K562 (cell line): ENCODE measurements around the gene HSD3B7. TPM values are rescaled to one million over a fixed set of nuclear protein-coding genes. Genes with fewer than 3 reads are reported as not detected.

Experiments
- AFF1 ChIP-seq, 2 experiments: fragments of 450-650 bp; IDR thresholded peaks; 2 replicates each; pipeline ENCODE4 v1.6.1; 2018; ENCODE audit warnings: mild to moderate bottlenecking in 2 of 2, low read depth in 1 of 2; ENCODE audit not compliant: partially characterized antibody in 2 of 2
- BRD4 ChIP-seq: fragments of 200-600 bp; sonication (generic); IDR thresholded peaks from 2 replicates; pipeline ENCODE4 v1.6.1; 2017; ENCODE audit warnings: inconsistent platforms
- BRF1 ChIP-seq: IDR thresholded peaks from 3 replicates; pipeline ENCODE4 v1.6.1; 2011; ENCODE audit warnings: borderline replicate concordance, mild to moderate bottlenecking; ENCODE audit not compliant: insufficient read length; ENCODE audit errors: extremely low read depth
- CBFA2T3 ChIP-seq: fragments of 450-650 bp; IDR thresholded peaks from 2 replicates; pipeline ENCODE4 v1.6.1; 2017
- CEBPZ ChIP-seq: fragments of 150-350 bp; IDR thresholded peaks from 2 replicates; pipeline ENCODE4 v1.6.1; 2014; ENCODE audit warnings: low read depth, mild to moderate bottlenecking, low read length, borderline replicate concordance
- CHD4 ChIP-seq: fragments of 200-600 bp; sonication (generic); IDR thresholded peaks from 3 replicates; pipeline ENCODE4 v1.6.1; 2012; ENCODE audit warnings: low read depth, mild to moderate bottlenecking, mixed read lengths, low read length, inconsistent platforms; ENCODE audit not compliant: insufficient read depth, insufficient replicate concordance, poor library complexity, severe bottlenecking
- GABPA ChIP-seq: fragments of 200-800 bp; sonication (Bioruptor generic); conservative IDR thresholded peaks from 2 replicates; pipeline ENCODE4 v1.6.1; 2016; ENCODE audit warnings: low read depth, missing genetic modification characterization, missing compliant biosample characterization
- HNRNPH1 ChIP-seq: fragments of 200-400 bp; formaldehyde crosslinking; optimal IDR thresholded peaks from 2 replicates; pipeline ENCODE3; 2017; ENCODE audit warnings: low read depth, mild to moderate bottlenecking, low read length, moderate library complexity
- MYNN ChIP-seq, 2 experiments: sonication (generic); formaldehyde crosslinking in 1 of 2; IDR thresholded peaks; 2 replicates each; pipeline versions ENCODE4 v1.5.0 to v1.6.1; 2016 to 2020; ENCODE audit warnings: antibody characterized with exemption in 1 of 2, missing genetic modification reagents in 1 of 2
- NR3C1 ChIP-seq: sonication (generic); formaldehyde crosslinking; IDR thresholded peaks from 2 replicates; pipeline ENCODE4 v1.8.1; 2022; ENCODE audit warnings: missing genetic modification reagents
- PHF8 ChIP-seq: fragments of 200-600 bp; sonication (generic); IDR thresholded peaks from 2 replicates; pipeline ENCODE4 v1.6.1; 2012; ENCODE audit warnings: mixed run types, mild to moderate bottlenecking, inconsistent platforms, low read length, moderate library complexity, borderline replicate concordance
- RBBP5 ChIP-seq: fragments of 200-600 bp; sonication (generic); IDR thresholded peaks from 2 replicates; pipeline ENCODE4 v1.6.1; 2012; ENCODE audit warnings: borderline replicate concordance, mild to moderate bottlenecking, low read length, control low read depth, inconsistent platforms; ENCODE audit not compliant: insufficient read depth, poor library complexity, severe bottlenecking
- RBFOX2 ChIP-seq: fragments of 200-400 bp; formaldehyde crosslinking; IDR thresholded peaks from 2 replicates; pipeline ENCODE4 v1.6.1; 2017; ENCODE audit warnings: low read depth, mild to moderate bottlenecking, low read length, moderate library complexity
- SIN3A ChIP-seq, 2 experiments: fragments of 150-350 bp in 1 of 2; IDR thresholded peaks; 2 replicates each; pipeline ENCODE4 v1.6.1; 2011 to 2016; ENCODE audit warnings: borderline replicate concordance in 2 of 2, low read depth in 2 of 2, low read length in 2 of 2, mild to moderate bottlenecking in 2 of 2, moderate library complexity in 2 of 2; ENCODE audit not compliant: control insufficient read depth in 1 of 2
- TCF7 ChIP-seq: sonication (generic); IDR thresholded peaks from 2 replicates; pipeline ENCODE4 v1.6.1; 2016; ENCODE audit warnings: antibody characterized with exemption, borderline replicate concordance
- TFAP4 ChIP-seq: sonication (generic); formaldehyde crosslinking; IDR thresholded peaks from 2 replicates; pipeline ENCODE4 v1.8.0; 2022; ENCODE audit warnings: missing genetic modification reagents, mild to moderate bottlenecking, moderate library complexity, borderline replicate concordance
- ZNF212 ChIP-seq: fragments of 450-650 bp; formaldehyde crosslinking; IDR thresholded peaks from 2 replicates; pipeline ENCODE4 v1.4.0; 2020; ENCODE audit warnings: mild to moderate bottlenecking
- ZNF282 ChIP-seq: sonication (generic); formaldehyde crosslinking; IDR thresholded peaks from 2 replicates; pipeline ENCODE4 v1.8.1; 2023; ENCODE audit warnings: missing genetic modification reagents
- polyA plus RNA-seq, 8 experiments: library from polyadenylated mRNA; depleted of rRNA in 4 of 8; stranded (reverse) in 5 of 8; unstranded in 3 of 8; fragments of >200 nt; fragmentation: Nextera tagmentation in 2 of 8; fragmentation: Illumina TruSeq in 1 of 8; extraction: Ambion mirVana in 2 of 8; extraction: Trizol in 1 of 8; gene quantifications; 2 replicates each; pipeline versions ENCODE4 v1.2.1 to v1.2.3, GENCODE V29; 2011 to 2014; ENCODE audit warnings: inconsistent platforms in 1 of 8, missing spikeins in 1 of 8
- total RNA-seq, 7 experiments: library from RNA; depleted of rRNA in 6 of 7; stranded (reverse); fragments of >200 nt in 6 of 7; fragmentation: Illumina TruSeq in 2 of 7; extraction: Trizol in 2 of 7; gene quantifications; 2 replicates each; pipeline versions ENCODE4 v1.2.1 to v1.2.3, GENCODE V29; 2011 to 2021; ENCODE audit warnings: low replicate concordance in 1 of 7

Gene HSD3B7
- total and polyA plus RNA-seq, 9 of the 15 experiments (the other 6 are each of a cell fraction or from before 2014, with no cell fraction given): 5.4 to 49.1 (median 23.0) TPM

GRCh38 chr16:30984669-30985400 lies at the start of gene HSD3B7 (continued):
- TF ChIP-seq CEBPZ (no peak), HNRNPH1 (no peak), ZNF212 (CRISPR knock-in tag) (no peak), GABPA (no peak), BRF1 (no peak), AFF1 (IDR thresholded peaks at IDR 0.05; ENCODE audit: low read depth in 1 of 2, partially characterized antibody in 2 of 2) (no peak), CBFA2T3 (0 out of 2 replicates have a peak, but pooled peaks have one; percentile 3), MYNN (IDR thresholded peaks at IDR 0.05) (peak; percentile 80; the same call in 1 of the 2 replicates), MYNN (CRISPR knock-in tag; IDR thresholded peaks at IDR 0.05) (no peak), SIN3A (IDR thresholded peaks at IDR 0.05; ENCODE audit: borderline replicate concordance in 2 of 2, control insufficient read depth in 1 of 2, low read depth in 2 of 2, low read length in 2 of 2) (0 out of 4 replicates have a peak, but pooled peaks of 1 of the 2 experiments have one; percentile 50), CHD4 (no peak), RBFOX2 (peak; percentile 61), BRD4 (no peak), RBBP5 (peak; percentile 6), TCF7 (no peak), NR3C1 (CRISPR knock-in tag) (no peak), TFAP4 (CRISPR knock-in tag) (peak; percentile 7; the same call in 1 of the 2 replicates), PHF8 (peak; percentile 63; the same call in 1 of the 2 replicates), ZNF282 (CRISPR knock-in tag) (no peak)
